Measurements from ENCODE around the gene NCOA7. TPM values are rescaled to one million over a fixed set of nuclear protein-coding genes. Genes with fewer than 3 reads are reported as not detected.

NCOA7 gene
- total RNA-seq, 1 experiment from 2014 or later = 9.4 TPM

- no peak for TF ChIP-seq CTCF (conservative IDR thresholded peaks at IDR 0.05)
- no peaks in the 10 kb centered on the region for H3K79me2 ChIP-seq (ENCODE audit: insufficient read depth, low read length)
- no peak overlapping the region for H4K91ac ChIP-seq (ENCODE audit: insufficient read length, low read depth, low read length)
- no peak overlapping the region for H4K8ac ChIP-seq (replicated peaks; ENCODE audit: insufficient read length, low read depth, low read length)
- H3K4me3 Mint-ChIP-seq = no peak overlapping the region
- H3K27me3 Mint-ChIP-seq (ENCODE audit: low read depth) = no peaks in the 10 kb centered on the region
- H3T11ph ChIP-seq (ENCODE audit: low read length) = no peak overlapping the region
- no peak overlapping the region for H3K9ac ChIP-seq (ENCODE audit: extremely low read depth, insufficient read length, low read length)
- no peak overlapping the region for H3K27ac Mint-ChIP-seq
- H3K27me3 ChIP-seq (ENCODE audit: insufficient read depth, low read length) = no peaks in the 10 kb centered on the region
- H4K20me1 ChIP-seq (ENCODE audit: control insufficient read depth, insufficient read depth, insufficient read length) = no peaks in the 10 kb centered on the region
- H3K56ac ChIP-seq (ENCODE audit: insufficient read length, low read depth, low read length) = no peak overlapping the region
- H3K4me1 Mint-ChIP-seq = peaks cover 0 to 7% of the 10 kb centered on the region in 2 experiments; a peak in 3 of 4 replicates
- no peaks in the 10 kb centered on the region for H3K9me3 Mint-ChIP-seq
- H3K79me1 ChIP-seq (ENCODE audit: insufficient read depth, low read depth, low read length, poor library complexity, severe bottlenecking) = no peaks in the 10 kb centered on the region
- no peak overlapping the region for H2AK5ac ChIP-seq (ENCODE audit: insufficient read length, low read length)
- H3K27ac ChIP-seq (ENCODE audit: insufficient read length, low read depth, low read length) = no peak overlapping the region
- no peak overlapping the region for H3K4ac ChIP-seq (ENCODE audit: low read depth, low read length)
- H3K4me2 ChIP-seq (ENCODE audit: insufficient read depth, insufficient read length, low read length) = no peak overlapping the region
- no peaks in the 10 kb centered on the region for H3K4me1 ChIP-seq (ENCODE audit: insufficient read depth, low read length)
- no peak overlapping the region for H4K5ac ChIP-seq (ENCODE audit: insufficient read length, low read depth, low read length)
- H3K36me3 Mint-ChIP-seq (ENCODE audit: insufficient read depth in 1 of 3, low read depth in 3 of 3) = peaks cover 0 to 4% (median 0%) of the 10 kb centered on the region in 3 experiments; a peak in 1 of 7 replicates
- H2AFZ ChIP-seq (ENCODE audit: low read length) = no peak overlapping the region
- no peak overlapping the region for H2BK20ac ChIP-seq (ENCODE audit: low read depth, low read length, poor library complexity, severe bottlenecking)
- no peak for DNase-seq
- no peaks in the 10 kb centered on the region for H3K23me2 ChIP-seq (ENCODE audit: insufficient read length, low read depth, low read length, poor library complexity, severe bottlenecking)
- H3K23ac ChIP-seq (ENCODE audit: insufficient read length, low read depth, low read length) = no peak overlapping the region
- H2BK5ac ChIP-seq (ENCODE audit: insufficient read length, low read length) = no peak overlapping the region
- WGBS (ENCODE audit: extremely low coverage, insufficient read length, low lambda C conversion rate) = no CpG with 5 or more reads among the region's 2 CpGs
- no peak overlapping the region for H3K18ac ChIP-seq (ENCODE audit: insufficient read length, low read depth, low read length)
- no peaks in the 10 kb centered on the region for H3K9me3 ChIP-seq (ENCODE audit: control insufficient read depth, low read depth, low read length)
- no peak overlapping the region for H2BK12ac ChIP-seq (ENCODE audit: insufficient read length, low read depth, low read length)
- H2BK15ac ChIP-seq (ENCODE audit: low read depth, low read length) = no peak overlapping the region
- no peak overlapping the region for H3K14ac ChIP-seq (ENCODE audit: insufficient read depth, low read length)
- no peak overlapping the region for H2BK120ac ChIP-seq (ENCODE audit: low read depth, low read length, poor library complexity, severe bottlenecking)
Measured at GRCh38 chr6:125823180-125823579, 32.4 kb downstream of the NCOA7 start.
